Endothelial cell (in vitro differentiated cells): Measurements from ENCODE around the gene DBNDD2. TPM values are rescaled to one million over a fixed set of nuclear protein-coding genes. Genes with fewer than 3 reads are reported as not detected.

Source experiments
- DNase-seq: peaks from one replicate; pipeline ENCODE4 v3.0.0; 2021; ENCODE audit warnings: low spot score
- H3K27ac Mint-ChIP-seq: one replicate; pipeline ENCODE4 v1.8.0; 2021; ENCODE audit warnings: mixed read lengths, inconsistent platforms; ENCODE audit not compliant: unreplicated experiment
- H3K27me3 Mint-ChIP-seq: one replicate; pipeline ENCODE4 v1.8.0; 2021; ENCODE audit warnings: mild to moderate bottlenecking, moderate library complexity, mixed read lengths, inconsistent platforms; ENCODE audit not compliant: unreplicated experiment
- H3K36me3 Mint-ChIP-seq: one replicate; pipeline ENCODE4 v1.8.0; 2021; ENCODE audit warnings: mild to moderate bottlenecking, low read depth, mixed read lengths, inconsistent platforms; ENCODE audit not compliant: unreplicated experiment
- H3K4me1 Mint-ChIP-seq: one replicate; pipeline ENCODE4 v1.8.0; 2021; ENCODE audit warnings: mild to moderate bottlenecking, mixed read lengths, inconsistent platforms; ENCODE audit not compliant: unreplicated experiment
- H3K4me3 Mint-ChIP-seq: one replicate; pipeline ENCODE4 v1.8.0; 2021; ENCODE audit warnings: mild to moderate bottlenecking, mixed read lengths, inconsistent platforms; ENCODE audit not compliant: unreplicated experiment
- H3K9me3 Mint-ChIP-seq: one replicate; pipeline ENCODE4 v1.8.0; 2021; ENCODE audit warnings: mixed read lengths, inconsistent platforms; ENCODE audit not compliant: unreplicated experiment
- CTCF ChIP-seq: fragments of 200-600 bp; sonication (generic); IDR thresholded peaks from one replicate; pipeline ENCODE4 v1.5.0; 2021; ENCODE audit warnings: antibody characterized with exemption; ENCODE audit not compliant: unreplicated experiment
- total RNA-seq: library from RNA; stranded (reverse); fragmentation: NEBNext Ultra II Directional; extraction: Animal tissue kit (Norgen Biotek cat#: 25700); gene quantifications from one replicate; pipeline ENCODE4 v1.2.1, GENCODE V29; 2021; ENCODE audit not compliant: unreplicated experiment

Gene DBNDD2
- total RNA-seq, 1 donor from 2014 or later, result 2.0 TPM

- TF ChIP-seq CTCF, result no peak
These were observed 13.6 kb upstream of the DBNDD2 start for GRCh38 chr20:45394221-45395113.

GRCh38 chr20:45395114-45395415 lies 13.0 kb upstream of the DBNDD2 start:
- H3K36me3 Mint-ChIP-seq, result no peaks in the 10 kb centered on the region
- peaks cover 4% of the 10 kb centered on the region for H3K9me3 Mint-ChIP-seq
- no peak overlapping the region for H3K27ac Mint-ChIP-seq
- no peaks in the 10 kb centered on the region for H3K27me3 Mint-ChIP-seq
- no peaks in the 10 kb centered on the region for H3K4me1 Mint-ChIP-seq
- no peak for TF ChIP-seq CTCF
- no peak overlapping the region for H3K4me3 Mint-ChIP-seq
- DNase-seq, result no peak

More at GRCh38 chr20:45394221-45395113, 13.6 kb upstream of the DBNDD2 start:
- no peak overlapping the region for H3K4me3 Mint-ChIP-seq
- no peaks in the 10 kb centered on the region for H3K36me3 Mint-ChIP-seq
- no peaks in the 10 kb centered on the region for H3K27me3 Mint-ChIP-seq
- DNase-seq, result no peak
- no peaks in the 10 kb centered on the region for H3K9me3 Mint-ChIP-seq
- no peaks in the 10 kb centered on the region for H3K4me1 Mint-ChIP-seq
- H3K27ac Mint-ChIP-seq, result no peak overlapping the region

GRCh38 chr20:45399018-45399417 lies 9.1 kb upstream of the DBNDD2 start:
- H3K36me3 Mint-ChIP-seq, result peaks cover 7% of the 10 kb centered on the region
- no peak for TF ChIP-seq CTCF
- no peak overlapping the region for H3K27ac Mint-ChIP-seq
- no peaks in the 10 kb centered on the region for H3K4me1 Mint-ChIP-seq
- H3K27me3 Mint-ChIP-seq, result peaks cover 6% of the 10 kb centered on the region
- no peak for DNase-seq
- peaks cover 10% of the 10 kb centered on the region for H3K9me3 Mint-ChIP-seq
- no peak overlapping the region for H3K4me3 Mint-ChIP-seq

- no peak overlapping the region for H3K4me3 Mint-ChIP-seq
- peaks cover 2% of the 10 kb centered on the region for H3K4me1 Mint-ChIP-seq
- H3K27ac Mint-ChIP-seq, result no peak overlapping the region
- H3K36me3 Mint-ChIP-seq, result peaks cover 7% of the 10 kb centered on the region
- no peak for DNase-seq
- TF ChIP-seq CTCF, result no peak
- peaks cover 10% of the 10 kb centered on the region for H3K9me3 Mint-ChIP-seq
- peaks cover 15% of the 10 kb centered on the region for H3K27me3 Mint-ChIP-seq
These were observed 7.6 kb upstream of the DBNDD2 start for GRCh38 chr20:45400346-45401031.

- Mint-ChIP-seq H3K36me3 (peaks cover 7% of the 10 kb centered on the region), H3K4me1 (peaks cover 2% of the 10 kb centered on the region)
- TF ChIP-seq CTCF, result no peak
These were observed 5.1 kb upstream of the DBNDD2 start for GRCh38 chr20:45402946-45403345.

More at GRCh38 chr20:45402946-45403345, 5.1 kb upstream of the DBNDD2 start:
- Mint-ChIP-seq H3K9me3 (peaks cover 10% of the 10 kb centered on the region), H3K27me3 (peaks cover 23% of the 10 kb centered on the region), H3K27ac (no peak overlapping the region), H3K4me3 (no peak overlapping the region)
- DNase-seq, result no peak
